SK-N-SH (cell line): ENCODE results near the gene TRIM67.

ENCODE experiments used
- CTCF ChIP-seq: fragments of 200-600 bp; sonication (generic); IDR thresholded peaks from 2 replicates; pipeline ENCODE4 v1.6.1; 2017; ENCODE audit warnings: antibody characterized with exemption, mild to moderate bottlenecking, moderate library complexity
- ELF1 ChIP-seq: IDR thresholded peaks from 2 replicates; pipeline ENCODE4 v1.4.0; 2012
- EP300 ChIP-seq, 2 experiments: IDR thresholded peaks; 2 replicates each; pipeline versions ENCODE4 v1.4.0 to v1.6.1; 2012; ENCODE audit warnings: borderline replicate concordance in 1 of 2, low read depth in 1 of 2, low read length in 1 of 2
- GATA2 ChIP-seq: sonication (generic); formaldehyde crosslinking; IDR thresholded peaks from 2 replicates; pipeline ENCODE4 v1.5.0; 2020; ENCODE audit warnings: mild to moderate bottlenecking, missing genetic modification reagents
- POLR2AphosphoS5 ChIP-seq: IDR thresholded peaks from 2 replicates; pipeline ENCODE4 v1.6.1; 2012; ENCODE audit warnings: low read depth, low read length
- TF ChIP-seq, protein P1 (sequence below): IDR thresholded peaks from 2 replicates; pipeline ENCODE4; 2012
- TF ChIP-seq, protein P2 (sequence below): fragments of 150-350 bp; IDR thresholded peaks from 2 replicates; pipeline ENCODE4 v1.6.1; 2017; ENCODE audit warnings: antibody characterized with exemption, low read length, low read depth, borderline replicate concordance

- TF ChIP-seq ELF1 (no peak), GATA2 (CRISPR knock-in tag) (no peak), EP300 (IDR thresholded peaks at IDR 0.05; ENCODE audit: borderline replicate concordance in 1 of 2, low read depth in 1 of 2, low read length in 1 of 2) (no peak), CTCF (no peak), POLR2AphosphoS5 (no peak)
- TF ChIP-seq, protein P1, sequence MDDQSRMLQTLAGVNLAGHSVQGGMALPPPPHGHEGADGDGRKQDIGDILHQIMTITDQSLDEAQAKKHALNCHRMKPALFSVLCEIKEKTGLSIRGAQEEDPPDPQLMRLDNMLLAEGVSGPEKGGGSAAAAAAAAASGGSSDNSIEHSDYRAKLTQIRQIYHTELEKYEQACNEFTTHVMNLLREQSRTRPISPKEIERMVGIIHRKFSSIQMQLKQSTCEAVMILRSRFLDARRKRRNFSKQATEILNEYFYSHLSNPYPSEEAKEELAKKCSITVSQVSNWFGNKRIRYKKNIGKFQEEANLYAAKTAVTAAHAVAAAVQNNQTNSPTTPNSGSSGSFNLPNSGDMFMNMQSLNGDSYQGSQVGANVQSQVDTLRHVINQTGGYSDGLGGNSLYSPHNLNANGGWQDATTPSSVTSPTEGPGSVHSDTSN: no peak
- TF ChIP-seq, protein P2, sequence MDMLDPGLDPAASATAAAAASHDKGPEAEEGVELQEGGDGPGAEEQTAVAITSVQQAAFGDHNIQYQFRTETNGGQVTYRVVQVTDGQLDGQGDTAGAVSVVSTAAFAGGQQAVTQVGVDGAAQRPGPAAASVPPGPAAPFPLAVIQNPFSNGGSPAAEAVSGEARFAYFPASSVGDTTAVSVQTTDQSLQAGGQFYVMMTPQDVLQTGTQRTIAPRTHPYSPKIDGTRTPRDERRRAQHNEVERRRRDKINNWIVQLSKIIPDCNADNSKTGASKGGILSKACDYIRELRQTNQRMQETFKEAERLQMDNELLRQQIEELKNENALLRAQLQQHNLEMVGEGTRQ: no peak
Observed at GRCh38 chr1:231187571-231187970, 25.7 kb downstream of the TRIM67 start.
